VCaP (cell line): ENCODE results near the gene ZNF462.
A peak's percentile ranks its signal among the peaks of the same experiment; 100 is the strongest.

Experiments used
- H3K27ac ChIP-seq: fragments of 450-650 bp; 2 replicates; pipeline ENCODE4 v1.5.1; 2017
- TF ChIP-seq, protein P1 (sequence below): fragments of 450-650 bp; conservative IDR thresholded peaks from 2 replicates; pipeline ENCODE4 v1.5.1; 2017; ENCODE audit warnings: mild to moderate bottlenecking, moderate library complexity

The ZNF462 gene

DNA sequence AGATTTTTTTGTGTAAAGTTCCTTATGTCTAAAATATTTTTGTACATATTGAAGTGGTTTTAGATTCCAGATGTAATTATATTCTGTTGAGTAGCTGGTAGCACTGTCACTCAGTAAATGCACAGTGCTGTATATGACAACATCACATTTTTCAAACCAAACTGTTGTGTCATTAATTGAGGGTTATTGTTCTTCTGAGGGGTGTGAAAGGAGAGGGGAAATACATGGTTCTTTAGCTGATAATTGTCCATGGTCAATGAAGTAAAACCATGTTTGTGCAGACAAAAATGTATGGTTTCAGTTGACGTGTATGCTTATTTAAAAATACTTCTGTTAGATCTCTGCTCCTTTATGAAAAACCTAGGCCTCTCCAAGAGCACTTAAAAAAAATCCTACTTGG, 3.3 kb downstream of the ZNF462 start:
- TF ChIP-seq, protein P1, sequence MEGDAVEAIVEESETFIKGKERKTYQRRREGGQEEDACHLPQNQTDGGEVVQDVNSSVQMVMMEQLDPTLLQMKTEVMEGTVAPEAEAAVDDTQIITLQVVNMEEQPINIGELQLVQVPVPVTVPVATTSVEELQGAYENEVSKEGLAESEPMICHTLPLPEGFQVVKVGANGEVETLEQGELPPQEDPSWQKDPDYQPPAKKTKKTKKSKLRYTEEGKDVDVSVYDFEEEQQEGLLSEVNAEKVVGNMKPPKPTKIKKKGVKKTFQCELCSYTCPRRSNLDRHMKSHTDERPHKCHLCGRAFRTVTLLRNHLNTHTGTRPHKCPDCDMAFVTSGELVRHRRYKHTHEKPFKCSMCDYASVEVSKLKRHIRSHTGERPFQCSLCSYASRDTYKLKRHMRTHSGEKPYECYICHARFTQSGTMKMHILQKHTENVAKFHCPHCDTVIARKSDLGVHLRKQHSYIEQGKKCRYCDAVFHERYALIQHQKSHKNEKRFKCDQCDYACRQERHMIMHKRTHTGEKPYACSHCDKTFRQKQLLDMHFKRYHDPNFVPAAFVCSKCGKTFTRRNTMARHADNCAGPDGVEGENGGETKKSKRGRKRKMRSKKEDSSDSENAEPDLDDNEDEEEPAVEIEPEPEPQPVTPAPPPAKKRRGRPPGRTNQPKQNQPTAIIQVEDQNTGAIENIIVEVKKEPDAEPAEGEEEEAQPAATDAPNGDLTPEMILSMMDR, result no peak
- no peak overlapping the region for H3K27ac ChIP-seq

DNA sequence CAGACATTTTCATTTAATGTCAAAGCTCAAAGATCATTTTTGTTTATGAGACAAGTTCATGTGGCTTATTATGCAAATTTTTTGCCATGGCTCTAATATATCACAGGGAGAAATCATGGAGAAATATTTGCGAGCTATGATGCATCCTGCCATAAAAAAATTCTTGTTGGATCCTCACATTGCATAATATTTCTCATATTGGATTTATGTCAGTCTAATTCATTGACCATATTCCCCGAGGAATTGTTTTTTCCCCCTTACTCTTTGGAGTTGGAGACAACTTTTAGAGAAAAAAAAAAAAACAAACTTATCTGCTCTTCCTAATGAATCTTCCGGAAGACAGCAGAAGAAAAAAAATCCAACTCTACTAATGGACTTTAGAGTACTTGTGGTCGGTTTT, 4.3 kb downstream of the ZNF462 start:
- TF ChIP-seq, protein P1, result no peak
- H3K27ac ChIP-seq, result no peak overlapping the region

DNA sequence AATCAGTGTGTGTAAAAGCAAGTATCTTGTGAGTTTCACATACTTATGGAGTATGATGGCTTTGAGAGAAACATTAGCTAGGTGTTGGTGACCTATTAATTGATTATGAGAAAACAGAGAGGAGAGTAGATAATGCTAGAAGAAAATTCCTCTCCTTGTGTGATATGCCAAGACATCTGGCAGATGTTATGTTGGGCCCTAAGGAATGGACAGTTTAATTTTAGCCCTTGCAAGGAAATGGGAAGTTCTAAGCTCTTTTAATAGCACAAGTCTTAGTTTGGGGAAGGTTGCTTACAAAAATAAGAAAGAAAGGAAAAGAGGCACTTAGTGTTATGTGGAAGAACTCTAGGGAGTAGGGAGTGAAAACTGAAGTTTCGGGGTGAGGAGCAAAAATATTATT, 5.1 kb downstream of the ZNF462 start:
- TF ChIP-seq, protein P1, result no peak
- H3K27ac ChIP-seq, result peak overlapping the region; percentile 57

DNA sequence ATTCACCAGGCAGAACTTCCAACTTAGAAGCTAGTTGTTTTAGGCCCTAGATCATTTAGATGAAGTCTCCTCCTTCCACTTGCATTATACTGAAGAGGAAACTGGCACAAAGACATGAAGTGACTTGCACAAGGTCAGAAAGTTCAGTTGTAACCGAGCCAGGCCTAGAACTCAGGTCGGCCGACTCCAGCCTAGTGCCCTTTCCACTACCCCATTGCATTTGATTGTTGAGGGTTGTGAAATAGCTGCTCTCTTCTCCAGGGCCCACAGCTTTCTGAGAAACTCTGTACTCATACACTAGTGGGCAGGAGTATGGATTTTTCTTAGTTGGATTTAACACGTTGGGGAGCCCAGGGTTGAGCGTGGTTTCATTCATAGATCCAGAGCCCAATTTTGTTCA, 5.6 kb downstream of the ZNF462 start:
- TF ChIP-seq, protein P1, result no peak
- peak overlapping the region; percentile 57 for H3K27ac ChIP-seq

DNA sequence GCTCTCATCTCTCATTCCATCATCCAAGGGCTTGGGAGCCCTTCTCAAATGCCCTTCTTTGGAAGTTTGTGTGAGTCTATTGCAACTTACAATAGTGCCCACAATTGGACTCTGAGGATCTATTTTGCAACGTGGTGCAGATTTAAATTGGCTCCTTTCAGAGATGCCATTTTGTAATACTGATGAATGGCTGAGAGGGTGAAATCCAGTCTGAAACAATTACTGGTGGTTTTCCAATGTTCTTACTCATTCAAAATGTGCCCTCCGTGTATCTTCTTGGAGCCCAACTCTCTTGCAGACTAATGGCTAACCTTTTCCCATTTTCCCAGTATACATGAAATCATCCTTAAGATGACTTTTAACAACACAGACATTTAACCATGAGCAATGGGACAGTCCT, 6.1 kb downstream of the ZNF462 start:
- H3K27ac ChIP-seq, result peak overlapping the region; percentile 57
- TF ChIP-seq, protein P1, result no peak

DNA sequence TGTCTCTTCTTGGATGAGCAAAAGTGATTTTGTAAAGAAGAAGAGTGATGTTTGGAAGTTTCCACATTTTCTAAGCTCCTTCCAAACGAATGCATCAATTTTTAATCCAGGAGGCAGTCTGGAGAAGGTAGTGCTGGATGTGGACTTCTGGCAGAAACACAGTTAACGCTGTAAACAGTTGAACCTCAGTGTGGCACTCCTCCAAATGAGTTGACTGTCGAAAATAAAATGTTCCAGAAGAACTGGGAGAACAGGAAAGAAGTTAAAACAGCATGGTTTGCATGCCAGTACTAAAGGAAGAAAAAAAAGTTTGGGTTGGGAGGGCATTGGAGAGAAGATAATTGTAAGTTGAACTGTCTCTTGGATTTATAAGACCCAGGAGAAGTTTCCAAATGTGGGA, 6.5 kb downstream of the ZNF462 start:
- TF ChIP-seq, protein P1, result no peak
- peak overlapping the region; percentile 57 for H3K27ac ChIP-seq

DNA sequence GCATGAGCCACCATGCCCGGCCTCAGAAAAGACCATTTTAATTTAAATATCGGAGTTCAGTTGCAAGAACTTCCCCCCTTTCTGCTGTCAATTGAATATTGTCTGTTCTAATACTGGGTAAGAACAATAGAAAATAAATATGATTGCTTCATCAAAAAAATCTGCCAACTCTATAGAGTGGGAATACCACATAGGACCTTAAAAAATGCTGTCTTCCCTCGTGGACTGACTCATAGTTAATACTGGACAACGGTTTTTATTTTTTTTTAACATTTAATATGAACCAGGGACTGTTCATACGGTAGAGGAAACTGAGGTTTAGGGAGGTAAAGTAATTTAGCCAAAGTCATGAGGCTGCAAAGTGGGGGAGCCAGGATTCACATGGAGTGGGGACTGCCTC, 9.7 kb downstream of the ZNF462 start:
- H3K27ac ChIP-seq, result no peak overlapping the region
- TF ChIP-seq, protein P1, result no peak

DNA sequence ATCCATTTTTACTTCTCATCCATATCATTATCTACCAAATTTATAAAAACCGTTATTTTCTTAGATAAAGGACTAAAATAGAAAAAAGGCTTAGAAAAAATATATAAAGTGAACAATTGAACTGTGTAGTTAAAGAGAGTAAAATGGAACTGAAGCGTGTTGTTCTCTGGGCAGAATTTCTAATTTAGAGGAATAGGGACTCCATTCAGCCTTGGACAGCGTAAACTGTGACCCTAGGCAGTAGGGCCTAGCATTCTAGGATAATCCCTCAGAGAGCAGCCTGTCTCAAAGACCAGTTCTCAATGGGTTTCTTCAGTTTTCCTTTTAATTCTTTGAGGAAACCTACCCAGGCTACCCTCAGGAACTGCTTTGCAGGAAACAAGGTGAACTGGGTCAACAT, 11.1 kb downstream of the ZNF462 start:
- TF ChIP-seq, protein P1, result no peak
- H3K27ac ChIP-seq, result no peak overlapping the region
